HG02943 (cell line): Measurements from ENCODE around the gene WDR43.
"Not testable (repeated sequence)": the region's sequence is repeated elsewhere in the genome, so short reads cannot be mapped to it uniquely, and the experiment has no call there.

Experiments
- ATAC-seq: cut with Tn5 transposase; IDR thresholded peaks from one replicate; pipeline ENCODE4 v1.9.1; 2021; ENCODE audit warnings: mild to moderate bottlenecking, low read depth, moderate library complexity; ENCODE audit not compliant: unreplicated experiment

The WDR43 gene

GRCh38 chr2:28956890-28957289 is 62.4 kb downstream of the WDR43 start:
- ATAC-seq: no peak

- no peak for ATAC-seq
These were observed 64.2 kb downstream of the WDR43 start for GRCh38 chr2:28958689-28959088.

- ATAC-seq: no peak
These were observed 65.9 kb downstream of the WDR43 start for GRCh38 chr2:28960401-28960800.

GRCh38 chr2:28962505-28962904 is 68.0 kb downstream of the WDR43 start:
- ATAC-seq: no peak

GRCh38 chr2:28970464-28971160 is 76.1 kb downstream of the WDR43 start:
- no peak for ATAC-seq

- ATAC-seq: no peak
These were observed 78.4 kb downstream of the WDR43 start for GRCh38 chr2:28972778-28973335.

- no peak for ATAC-seq
These were observed 79.8 kb downstream of the WDR43 start for GRCh38 chr2:28974252-28974651.

GRCh38 chr2:28975671-28976070 is 81.2 kb downstream of the WDR43 start:
- no peak for ATAC-seq

- ATAC-seq: no peak
These were observed 82.1 kb downstream of the WDR43 start for GRCh38 chr2:28976584-28976983.

- ATAC-seq: no peak
These were observed 82.9 kb downstream of the WDR43 start for GRCh38 chr2:28977176-28977875.

- not testable (repeated sequence) for ATAC-seq
These were observed 83.5 kb downstream of the WDR43 start for GRCh38 chr2:28978001-28978400.

- ATAC-seq: no peak
These were observed 84.1 kb downstream of the WDR43 start for GRCh38 chr2:28978606-28979005.

GRCh38 chr2:28979041-28979440 is 84.6 kb downstream of the WDR43 start:
- ATAC-seq: no peak

- no peak for ATAC-seq
These were observed 85.3 kb downstream of the WDR43 start for GRCh38 chr2:28979576-28980366.

GRCh38 chr2:28980368-28981015 is 86.0 kb downstream of the WDR43 start:
- ATAC-seq: no peak

GRCh38 chr2:28981016-28981441 is 86.6 kb downstream of the WDR43 start, which contains the start of gene TOGARAM2:
Gene TOGARAM2, plus strand, starts transcription at chr2:28981298. Its CDS starts 13,537 bp downstream, at chr2:28994835.
- no peak for ATAC-seq

GRCh38 chr2:28981620-28982376 is 87.3 kb downstream of the WDR43 start:
- ATAC-seq: no peak

GRCh38 chr2:28982381-28982950 is 88.0 kb downstream of the WDR43 start:
- no peak for ATAC-seq

- no peak for ATAC-seq
These were observed 92.0 kb downstream of the WDR43 start for GRCh38 chr2:28986429-28986828.
